SK-N-SH (cell line): ENCODE results near the gene EMX2. TPM values are rescaled to one million over a fixed set of nuclear protein-coding genes. Genes with fewer than 3 reads are reported as not detected.

Experiments
- CTCF ChIA-PET: fragments of 300-600, 350-600 bp; formaldehyde crosslinking; extraction: SDS; loops from one replicate; lab custom pipeline; 2021; lab: Yijun Ruan, JAX
- POLR2A ChIA-PET: fragments of 350-600 bp; sonication (Branson Sonifier 250); formaldehyde crosslinking; extraction: SDS; loops from one replicate; lab custom pipeline; 2020; ENCODE audit warnings: antibody characterized with exemption, inconsistent platforms; lab: Yijun Ruan, JAX
- DNase-seq: peaks from one replicate; pipeline ENCODE4 v3.0.0; 2012
- H2AFZ ChIP-seq: fragments of 200-600 bp; sonication (generic); 2 replicates; pipeline ENCODE4 v1.8.1; 2016; ENCODE audit warnings: antibody characterized with exemption, mild to moderate bottlenecking, low read depth
- H3F3A ChIP-seq: fragments of 200-600 bp; sonication (generic); replicated peaks from 2 replicates; pipeline ENCODE3; 2016; ENCODE audit warnings: antibody characterized with exemption, mild to moderate bottlenecking; ENCODE audit not compliant: insufficient read depth
- H3K27ac ChIP-seq, 2 experiments: fragments of 200-500 bp in 1 of 2; fragments of 200-600 bp in 1 of 2; sonication (Bioruptor generic) in 1 of 2; sonication (generic), shearing (Covaris generic) in 1 of 2; 2 replicates each; pipeline versions ENCODE4 v1.5.1 to v1.6.1; 2014 to 2016; ENCODE audit warnings: low read depth in 2 of 2, inconsistent platforms in 1 of 2, low read length in 1 of 2, mild to moderate bottlenecking in 1 of 2, mixed read lengths in 1 of 2
- H3K27me3 ChIP-seq: fragments of 200-600 bp; sonication (generic), shearing (Covaris generic); 2 replicates; pipeline ENCODE4 v1.6.1; 2016; ENCODE audit warnings: mixed run types; ENCODE audit not compliant: insufficient read depth
- H3K36me3 ChIP-seq, 2 experiments: fragments of 200-500 bp in 1 of 2; fragments of 200-600 bp in 1 of 2; sonication (Bioruptor generic) in 1 of 2; sonication (generic) in 1 of 2; replicated peaks in 1 of 2; 2 replicates each; pipeline versions ENCODE3 to v1.5.1; 2014 to 2016; ENCODE audit warnings: low read length in 1 of 2, mild to moderate bottlenecking in 1 of 2; ENCODE audit not compliant: insufficient read depth in 2 of 2, control insufficient read depth in 1 of 2
- H3K4me1 ChIP-seq, 2 experiments: fragments of 200-500 bp in 1 of 2; fragments of 200-600 bp in 1 of 2; sonication (Bioruptor generic) in 1 of 2; sonication (generic), shearing (Covaris generic) in 1 of 2; 2 replicates each; pipeline versions ENCODE4 v1.5.1 to v1.6.1; 2014 to 2016; ENCODE audit warnings: low read depth in 1 of 2, low read length in 1 of 2, mixed run types in 1 of 2; ENCODE audit not compliant: insufficient read depth in 2 of 2, control insufficient read depth in 1 of 2
- H3K4me2 ChIP-seq: fragments of 200-600 bp; sonication (generic), shearing (Covaris generic); 2 replicates; pipeline ENCODE4 v1.6.1; 2017; ENCODE audit warnings: mixed run types
- H3K4me3 ChIP-seq, 2 experiments: fragments of 200-500 bp in 1 of 2; fragments of 200-600 bp in 1 of 2; sonication (Bioruptor generic) in 1 of 2; sonication (generic), shearing (Covaris generic) in 1 of 2; 2 replicates each; pipeline versions ENCODE4 v1.5.1 to v1.8.1; 2014 to 2016; ENCODE audit warnings: low read depth in 2 of 2, inconsistent platforms in 1 of 2, low read length in 1 of 2, mild to moderate bottlenecking in 1 of 2, mixed read lengths in 1 of 2, moderate library complexity in 1 of 2
- H3K79me2 ChIP-seq: fragments of 200-600 bp; sonication (generic); 2 replicates; pipeline ENCODE4 v1.8.1; 2017; ENCODE audit warnings: mild to moderate bottlenecking; ENCODE audit not compliant: insufficient read depth
- H3K9ac ChIP-seq: fragments of 200-600 bp; sonication (generic); 2 replicates; pipeline ENCODE4 v1.6.1; 2017; ENCODE audit warnings: mixed run types
- H3K9me2 ChIP-seq: fragments of 200-600 bp; sonication (generic); 2 replicates; pipeline ENCODE4 v1.6.1; 2017; ENCODE audit warnings: mixed run types
- H3K9me3 ChIP-seq: fragments of 200-600 bp; sonication (generic); 2 replicates; pipeline ENCODE4 v1.6.1; 2017; ENCODE audit warnings: mixed run types, mild to moderate bottlenecking, moderate library complexity
- H4K20me1 ChIP-seq: fragments of 200-600 bp; sonication (generic); 2 replicates; pipeline ENCODE4 v1.6.1; 2017; ENCODE audit warnings: mild to moderate bottlenecking, mixed run types; ENCODE audit not compliant: insufficient read depth
- ELF1 ChIP-seq: IDR thresholded peaks from 2 replicates; pipeline ENCODE4 v1.4.0; 2012
- FOXJ3 ChIP-seq: sonication (generic); formaldehyde crosslinking; IDR thresholded peaks from 2 replicates; pipeline ENCODE4 v1.5.1; 2020; ENCODE audit warnings: mild to moderate bottlenecking, missing genetic modification reagents
- FOXM1 ChIP-seq: IDR thresholded peaks from 2 replicates; pipeline ENCODE4 v1.4.0; 2012; ENCODE audit warnings: low read depth, mild to moderate bottlenecking
- MXI1 ChIP-seq: IDR thresholded peaks from 2 replicates; pipeline ENCODE4 v1.6.1; 2012; ENCODE audit warnings: mild to moderate bottlenecking, low read depth, low read length, improper control_type of control experiment
- NFIC ChIP-seq: IDR thresholded peaks from 2 replicates; pipeline ENCODE4 v1.4.0; 2012; ENCODE audit warnings: borderline replicate concordance
- RAD21 ChIP-seq: IDR thresholded peaks from 2 replicates; pipeline ENCODE4 v1.6.1; 2012; ENCODE audit warnings: mild to moderate bottlenecking, low read length
- SMC3 ChIP-seq: IDR thresholded peaks from 2 replicates; pipeline ENCODE4 v1.6.1; 2012; ENCODE audit warnings: low read depth, low read length, improper control_type of control experiment
- WGBS: methylation state at CpG from one replicate; pipeline ENCODE4 v1.1.6; 2017; ENCODE audit warnings: low lambda C conversion rate; 5-methylcytosine and 5-hydroxymethylcytosine counted together
- polyA plus RNA-seq, 3 experiments: library from polyadenylated mRNA; depleted of rRNA; stranded (reverse); fragments of >200 nt; gene quantifications; 2 replicates each; pipeline ENCODE4 v1.2.3, GENCODE V29; 2012
- TF ChIP-seq, protein P1 (sequence below): IDR thresholded peaks from 2 replicates; pipeline ENCODE4 v1.4.0; 2012; ENCODE audit warnings: low read depth, borderline replicate concordance
- TF ChIP-seq, protein P2 (sequence below): IDR thresholded peaks from 2 replicates; pipeline ENCODE4 v1.4.0; 2012; ENCODE audit warnings: low read depth

The EMX2 gene
- polyA plus RNA-seq, 1 of the 3 experiments (the other 2 are of a cell fraction) = not detected

DNA sequence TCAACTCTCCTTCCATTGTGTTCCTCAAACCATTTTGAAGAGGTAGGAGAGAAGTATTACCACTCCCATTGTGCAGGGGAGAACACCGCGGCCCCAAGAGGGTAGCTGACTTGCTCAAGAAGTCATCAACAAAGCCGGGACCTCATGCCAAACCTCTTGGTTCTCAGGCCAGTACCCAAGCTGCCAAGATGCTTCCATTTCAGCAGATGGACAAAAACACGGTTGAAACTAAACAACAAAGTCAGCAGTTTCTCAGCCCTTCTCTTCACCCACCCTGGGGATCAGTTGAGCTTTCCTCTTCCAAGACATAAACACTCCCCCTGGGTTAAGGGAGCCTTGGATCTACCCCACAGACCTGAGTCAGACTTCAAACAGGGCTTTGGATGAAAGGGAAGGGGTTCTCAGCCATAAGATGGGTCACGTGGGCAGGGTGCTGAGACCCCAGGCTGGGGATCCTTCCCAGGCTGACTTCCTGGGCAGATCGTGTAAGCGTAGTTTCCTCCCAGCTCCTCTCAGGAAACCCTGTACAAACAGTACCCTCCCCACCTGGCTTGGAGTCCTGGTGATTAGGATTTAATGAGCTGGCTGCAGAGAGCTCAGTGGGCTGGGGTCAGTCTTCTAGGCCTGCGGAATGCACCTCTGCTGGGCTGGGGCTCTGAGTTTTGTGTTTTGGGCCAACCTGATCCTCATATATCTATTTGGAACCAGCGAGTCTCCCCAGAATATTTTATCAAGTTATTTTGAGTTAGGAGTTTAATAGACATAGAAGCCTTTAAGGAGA, 27.3 kb downstream of the EMX2 start:
- Histone ChIP-seq H3K9ac (no peak overlapping the region), H3K27me3 (no peaks in the 10 kb centered on the region), H3K4me3 (no peak overlapping the region), H3K9me2 (no peaks in the 10 kb centered on the region), H4K20me1 (no peaks in the 10 kb centered on the region), H3K4me1 (no peaks in the 10 kb centered on the region), H3K27ac (no peak overlapping the region), H3K9me3 (no peaks in the 10 kb centered on the region), H3K36me3 (no peaks in the 10 kb centered on the region), H3K4me2 (no peak overlapping the region), H2AFZ (no peak overlapping the region), H3K79me2 (no peaks in the 10 kb centered on the region), H3F3A (no peaks in the 10 kb centered on the region)
- ChIA-PET CTCF (interaction anchor here (1.0 to 1.1 kb wide), 2 partner anchors 32 to 689 kb away, joined by 3 read pairs; no protein-coding TSS in a partner anchor), POLR2A (no interaction called here)
- WGBS = 32% methylated on average over 7 of the region's 9 CpGs
- no peak for TF ChIP-seq MXI1
- no peak for TF ChIP-seq SMC3
- TF ChIP-seq, protein P1, sequence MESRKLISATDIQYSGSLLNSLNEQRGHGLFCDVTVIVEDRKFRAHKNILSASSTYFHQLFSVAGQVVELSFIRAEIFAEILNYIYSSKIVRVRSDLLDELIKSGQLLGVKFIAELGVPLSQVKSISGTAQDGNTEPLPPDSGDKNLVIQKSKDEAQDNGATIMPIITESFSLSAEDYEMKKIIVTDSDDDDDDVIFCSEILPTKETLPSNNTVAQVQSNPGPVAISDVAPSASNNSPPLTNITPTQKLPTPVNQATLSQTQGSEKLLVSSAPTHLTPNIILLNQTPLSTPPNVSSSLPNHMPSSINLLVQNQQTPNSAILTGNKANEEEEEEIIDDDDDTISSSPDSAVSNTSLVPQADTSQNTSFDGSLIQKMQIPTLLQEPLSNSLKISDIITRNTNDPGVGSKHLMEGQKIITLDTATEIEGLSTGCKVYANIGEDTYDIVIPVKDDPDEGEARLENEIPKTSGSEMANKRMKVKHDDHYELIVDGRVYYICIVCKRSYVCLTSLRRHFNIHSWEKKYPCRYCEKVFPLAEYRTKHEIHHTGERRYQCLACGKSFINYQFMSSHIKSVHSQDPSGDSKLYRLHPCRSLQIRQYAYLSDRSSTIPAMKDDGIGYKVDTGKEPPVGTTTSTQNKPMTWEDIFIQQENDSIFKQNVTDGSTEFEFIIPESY = no peak
- no peak for TF ChIP-seq FOXJ3
- TF ChIP-seq, protein P2, sequence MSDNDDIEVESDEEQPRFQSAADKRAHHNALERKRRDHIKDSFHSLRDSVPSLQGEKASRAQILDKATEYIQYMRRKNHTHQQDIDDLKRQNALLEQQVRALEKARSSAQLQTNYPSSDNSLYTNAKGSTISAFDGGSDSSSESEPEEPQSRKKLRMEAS = no peak
- no peak for DNase-seq

DNA sequence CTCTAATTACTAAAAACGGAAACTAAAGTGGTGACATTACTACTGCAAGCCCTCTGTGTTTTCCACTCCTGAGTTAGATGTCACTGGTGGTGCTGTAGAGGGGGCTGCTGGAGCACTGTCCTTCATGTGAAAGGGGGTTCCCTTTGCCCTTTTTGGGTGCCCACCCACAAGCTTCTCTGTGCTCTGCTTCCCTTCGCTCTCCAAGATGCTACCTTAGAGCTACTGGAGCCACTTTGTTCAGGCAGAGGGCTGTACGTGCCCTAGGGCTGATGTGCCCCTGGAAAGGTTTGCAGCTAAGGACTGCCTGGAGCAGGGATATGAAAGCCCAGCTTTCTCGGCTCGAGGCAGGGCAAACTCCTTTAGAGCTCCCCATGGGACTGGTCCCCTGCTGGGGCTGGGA, 28.3 kb downstream of the EMX2 start:
- H3F3A ChIP-seq = no peaks in the 10 kb centered on the region
- no peaks in the 10 kb centered on the region for H3K9me3 ChIP-seq
- no peak overlapping the region for H3K27ac ChIP-seq
- no peak overlapping the region for H3K4me3 ChIP-seq
- no peak for DNase-seq
- POLR2A ChIA-PET = no interaction called here
- no peaks in the 10 kb centered on the region for H3K27me3 ChIP-seq
- H3K9ac ChIP-seq = no peak overlapping the region
- no peak for TF ChIP-seq RAD21
- TF ChIP-seq NFIC = no peak
- no peak for TF ChIP-seq FOXM1
- TF ChIP-seq ELF1 = no peak
- TF ChIP-seq, protein P2 = no peak
- no peak for TF ChIP-seq FOXJ3
- H3K4me2 ChIP-seq = no peak overlapping the region
- 8% methylated on average over 4 of the region's 5 CpGs for WGBS
- H4K20me1 ChIP-seq = no peaks in the 10 kb centered on the region
- no peak overlapping the region for H2AFZ ChIP-seq
- no peaks in the 10 kb centered on the region for H3K4me1 ChIP-seq
- H3K9me2 ChIP-seq = no peaks in the 10 kb centered on the region
- no peaks in the 10 kb centered on the region for H3K79me2 ChIP-seq
- H3K36me3 ChIP-seq = no peaks in the 10 kb centered on the region
- CTCF ChIA-PET = interaction anchor here (1.0 kb wide), 1 partner anchor 688 kb away, joined by 3 read pairs; no protein-coding TSS in a partner anchor
